HG03159 (cell line): ENCODE data around the gene CRYBG2.
"Not testable (repeated sequence)": the region's sequence is repeated elsewhere in the genome, so short reads cannot be mapped to it uniquely, and the experiment has no call there.

Experiments used
- ATAC-seq: cut with Tn5 transposase; IDR thresholded peaks from one replicate; pipeline ENCODE4 v1.9.1; 2021; ENCODE audit warnings: mild to moderate bottlenecking, moderate library complexity; ENCODE audit not compliant: unreplicated experiment

Gene CRYBG2

DNA sequence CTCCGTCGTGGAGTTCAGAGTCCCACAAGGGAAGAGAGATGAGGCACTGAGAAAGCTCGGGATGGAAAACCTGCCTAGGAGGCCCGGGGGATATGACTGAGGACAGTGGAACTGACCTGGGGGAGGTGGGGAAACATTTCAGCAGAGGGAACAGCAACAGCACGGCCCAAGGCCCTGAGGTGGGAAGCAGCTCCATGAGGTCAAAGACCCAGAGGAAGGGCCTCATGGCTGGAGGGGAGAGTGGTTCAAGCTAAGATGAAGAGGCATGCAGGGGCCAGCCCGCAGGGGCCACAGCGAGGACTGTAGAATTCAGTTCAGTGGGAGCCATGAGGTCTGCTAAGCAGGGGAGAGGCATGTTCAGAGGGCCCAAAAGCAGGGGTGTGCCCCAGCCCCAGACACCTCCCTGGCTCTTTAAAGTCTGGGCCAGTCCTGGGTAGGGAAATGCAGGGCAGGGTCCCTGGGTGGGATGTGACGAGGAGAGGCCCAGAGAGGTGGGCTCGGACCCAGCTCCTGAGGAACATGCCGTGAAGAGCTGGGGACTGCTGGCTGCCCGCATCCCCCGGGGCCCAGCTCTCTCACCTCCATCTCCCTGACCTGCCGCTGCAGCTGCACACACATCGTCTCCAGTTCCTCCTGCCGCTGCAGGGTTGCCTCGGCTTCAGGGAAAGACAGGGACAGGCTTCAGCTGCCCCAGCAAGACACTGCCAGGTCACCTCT is 57.4 kb downstream of the CRYBG2 start:
- no peak for ATAC-seq

DNA sequence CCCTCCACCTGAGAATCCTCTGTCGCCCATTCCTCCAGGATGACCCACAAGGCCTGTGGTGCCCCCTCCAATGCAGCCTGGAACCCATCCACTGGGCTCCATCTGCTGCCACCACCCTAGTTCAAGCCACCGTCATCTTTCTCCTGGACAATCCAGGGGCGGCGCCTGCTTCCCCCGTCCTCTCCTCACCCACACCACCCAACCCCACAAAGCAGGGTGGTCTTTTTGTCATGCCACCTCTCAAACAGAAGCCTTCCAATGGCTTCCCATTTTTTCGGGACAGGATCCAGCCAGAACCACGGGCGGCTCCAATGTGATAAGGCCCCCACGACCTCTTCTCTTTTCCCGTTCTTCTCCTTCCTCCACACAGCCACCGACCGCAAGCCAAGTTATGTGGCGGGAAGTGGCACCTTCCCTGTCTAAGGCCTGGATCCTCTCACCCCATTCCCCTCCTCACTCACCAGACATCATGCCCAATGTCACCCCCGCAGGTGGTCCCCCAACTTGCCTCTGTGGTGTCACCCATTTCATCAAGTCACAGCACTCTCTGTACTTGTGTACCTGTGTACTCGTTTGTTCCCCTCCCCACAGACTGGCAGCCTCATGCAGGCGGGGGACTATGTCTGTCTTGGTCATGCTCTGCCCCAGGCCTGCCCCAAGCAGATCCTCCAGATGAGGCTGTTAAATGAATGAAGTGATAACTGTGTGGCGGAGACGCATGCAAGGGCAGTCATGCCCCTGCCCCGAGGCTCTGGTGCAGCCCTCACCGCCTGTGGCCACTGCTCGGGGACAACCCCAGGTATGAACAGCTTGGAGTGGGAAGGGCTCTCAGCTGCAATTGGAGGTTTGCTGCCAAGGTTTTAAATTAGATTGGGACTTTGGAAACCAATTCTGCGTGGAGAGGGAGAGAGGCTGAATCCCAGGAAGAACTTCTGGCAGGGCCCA is 58.5 kb downstream of the CRYBG2 start:
- no peak for ATAC-seq

DNA sequence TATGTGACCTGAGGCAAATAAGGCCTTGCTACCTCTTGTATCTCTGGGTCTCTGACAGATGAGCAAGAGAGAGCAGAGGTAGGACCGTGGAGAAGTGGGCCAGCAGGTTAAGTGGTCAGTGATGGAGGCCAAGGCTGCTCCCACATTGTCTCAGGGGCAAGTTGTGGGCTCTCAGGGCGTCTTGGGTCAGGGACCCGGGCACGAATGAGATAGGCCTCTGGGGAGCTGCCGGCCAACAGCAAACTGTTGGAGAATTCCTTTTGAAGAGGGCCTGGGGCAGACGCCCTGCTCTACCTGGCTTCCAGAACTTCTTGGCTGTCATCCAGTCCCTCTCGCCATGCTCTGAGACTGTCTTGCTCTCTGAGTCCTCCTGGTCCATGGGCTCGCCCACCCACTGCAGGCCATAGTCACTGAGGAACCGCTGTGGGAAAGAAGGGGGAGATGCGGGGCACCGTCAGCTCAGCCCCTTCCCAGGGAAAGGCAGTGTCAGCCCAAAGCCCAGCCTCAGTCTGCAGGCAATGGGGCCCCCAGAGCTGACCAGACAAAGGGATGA is 59.9 kb downstream of the CRYBG2 start:
- ATAC-seq, result no peak

DNA sequence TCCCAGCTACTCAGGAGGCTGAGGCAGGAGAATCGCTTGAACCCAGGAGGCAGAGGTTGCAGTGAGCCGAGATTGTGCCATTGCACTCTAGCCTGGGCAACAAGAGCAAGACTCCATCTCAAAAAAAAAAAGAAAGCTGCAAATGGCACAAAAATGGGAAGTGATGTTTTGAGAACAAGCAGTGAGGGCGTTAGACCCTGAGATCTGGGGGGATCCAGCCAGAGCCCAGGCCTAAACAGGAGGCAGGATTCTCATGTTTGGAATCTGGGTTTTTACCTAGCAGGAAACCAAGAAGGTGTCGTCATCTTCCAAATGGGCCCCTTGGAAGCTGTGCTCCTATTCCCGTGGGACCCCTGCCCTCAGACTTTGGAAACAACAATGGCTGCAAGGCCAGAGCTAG is 61.2 kb downstream of the CRYBG2 start:
- not testable (repeated sequence) for ATAC-seq

DNA sequence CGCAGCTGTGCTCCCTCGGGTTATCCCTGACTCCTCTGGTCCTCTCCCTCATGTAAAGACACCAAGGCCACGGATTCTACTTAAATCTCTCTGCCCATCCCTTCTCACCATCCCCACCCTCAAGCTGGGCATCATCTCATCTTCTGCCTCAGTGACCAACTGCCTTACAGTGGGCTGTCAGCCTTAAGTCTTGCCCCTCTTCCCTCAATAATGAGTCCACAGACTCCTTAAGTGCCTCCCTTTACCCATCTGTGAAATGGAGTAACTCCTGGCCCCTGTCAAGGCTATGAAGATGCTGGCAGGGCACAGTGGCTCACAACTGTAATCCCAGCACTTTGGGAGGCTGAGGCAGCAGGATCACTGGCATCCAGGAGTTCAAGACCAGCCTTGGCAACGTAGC is 62.0 kb downstream of the CRYBG2 start:
- ATAC-seq, result no peak

DNA sequence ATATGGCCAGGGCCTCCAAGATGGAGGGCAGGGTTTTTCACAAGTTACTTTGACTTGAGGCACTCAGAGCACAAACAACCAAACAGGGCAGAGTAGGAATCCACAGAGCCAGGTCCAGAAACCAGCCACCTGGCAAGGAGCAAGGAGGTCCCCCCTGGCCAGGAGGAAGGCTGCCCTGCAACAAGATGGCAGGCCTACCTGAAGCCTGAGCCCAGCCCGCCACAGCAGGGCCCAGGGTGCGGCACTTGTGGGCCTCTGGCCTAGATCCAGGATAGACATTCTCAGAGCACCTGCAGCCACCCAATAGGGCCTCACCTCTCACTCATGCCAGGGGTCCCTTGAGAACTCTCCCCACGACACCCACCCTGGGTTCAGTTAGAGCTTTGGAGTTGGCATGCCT is 62.5 kb downstream of the CRYBG2 start:
- no peak for ATAC-seq

DNA sequence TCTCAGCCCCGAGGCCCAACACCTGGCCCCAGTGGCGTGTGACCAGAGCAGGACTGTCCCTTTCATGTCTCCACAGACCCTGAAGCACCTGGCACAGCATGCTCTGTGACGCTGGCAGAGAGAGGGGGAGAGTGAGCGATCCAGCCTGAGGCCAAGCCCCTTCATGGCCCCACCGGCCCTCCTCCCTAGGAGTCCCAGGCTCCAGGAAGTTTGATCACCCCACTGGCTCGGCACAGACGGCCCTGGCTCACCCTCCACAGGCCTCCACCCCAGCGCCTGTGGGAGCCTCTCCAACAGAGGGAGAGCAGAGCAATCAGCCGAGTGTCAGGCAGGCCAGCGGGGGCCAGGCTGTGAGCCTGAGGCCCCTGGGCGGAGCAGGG is 63.1 kb downstream of the CRYBG2 start:
- no peak for ATAC-seq

DNA sequence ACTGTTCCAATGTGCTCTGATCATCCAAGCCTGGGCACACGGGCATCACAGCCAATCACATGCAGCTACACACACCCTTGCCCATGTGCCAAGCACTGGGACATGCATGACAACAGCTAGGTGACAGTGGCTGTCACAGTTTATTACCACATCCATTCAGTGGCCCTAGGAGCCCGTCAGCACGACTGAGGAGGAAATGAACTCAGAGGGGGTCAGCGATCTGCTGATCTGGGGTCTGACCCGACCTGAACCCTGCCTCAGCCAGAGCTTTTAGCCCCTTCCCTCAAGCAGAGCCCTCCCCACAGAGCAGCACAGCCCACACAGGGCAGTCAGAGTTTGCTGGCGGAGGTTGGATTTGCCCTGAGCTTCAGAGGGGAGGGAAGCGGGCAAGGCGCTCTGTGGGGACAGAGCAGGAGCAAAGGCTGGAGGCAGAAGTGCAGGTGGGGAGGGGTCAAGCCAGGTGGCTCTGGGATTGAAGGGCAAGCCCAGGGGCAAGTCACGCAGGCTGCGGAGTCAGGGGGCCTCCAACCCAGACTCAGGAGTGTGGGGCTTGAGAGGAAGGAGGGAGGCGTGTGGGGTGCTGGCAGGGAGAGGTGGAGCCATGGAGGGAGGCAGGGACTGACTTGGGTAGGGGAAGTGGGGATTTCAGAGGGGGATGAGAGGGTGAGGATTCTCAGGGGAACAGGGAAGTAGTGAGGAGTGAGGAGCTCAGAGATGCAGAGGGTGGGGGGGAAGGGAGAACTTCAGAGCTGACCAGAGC is 63.6 kb downstream of the CRYBG2 start:
- ATAC-seq, result no peak

DNA sequence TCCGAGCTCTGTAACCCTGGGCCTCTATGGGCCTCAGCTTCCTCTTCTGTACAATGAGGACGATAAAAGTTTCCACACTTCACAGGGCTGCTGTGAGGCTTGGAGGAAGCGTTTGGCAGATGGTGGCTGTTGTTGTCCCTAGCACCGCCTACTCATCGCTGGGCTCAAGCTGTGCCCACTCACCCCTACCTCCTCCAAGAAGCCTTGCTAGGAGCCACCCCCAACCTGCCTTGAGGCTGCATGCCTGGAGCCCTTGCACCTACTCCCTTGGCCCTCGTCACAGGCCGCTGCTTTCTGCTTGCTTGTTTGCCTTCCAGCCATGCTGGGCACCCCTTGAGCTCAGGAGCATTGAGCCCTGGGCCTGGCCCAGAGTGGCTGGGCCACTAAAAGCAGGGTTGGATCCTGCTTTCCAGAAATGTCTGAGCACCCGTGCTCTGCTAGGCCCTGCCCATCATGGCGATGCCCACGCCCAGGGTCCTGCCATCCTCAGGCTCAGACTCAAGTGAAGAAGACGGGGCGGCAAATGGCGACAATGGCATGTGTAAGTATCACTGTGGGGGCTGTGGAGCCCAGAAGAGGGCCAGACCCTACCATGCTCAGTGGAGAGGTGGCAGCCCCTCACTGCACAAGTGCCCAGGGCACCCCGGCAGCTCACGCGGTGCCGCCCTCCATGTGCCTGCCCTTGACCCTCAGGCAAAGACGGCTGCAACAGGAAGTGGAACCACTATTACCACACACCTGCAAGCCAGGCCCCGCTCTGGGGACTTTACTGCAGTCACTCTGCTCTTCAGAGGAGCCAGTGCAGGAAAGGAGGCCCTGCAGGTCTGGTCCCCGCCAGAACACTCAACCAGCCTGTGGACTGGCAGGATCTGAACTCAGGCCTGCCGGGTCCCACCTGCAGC is 64.5 kb downstream of the CRYBG2 start:
- no peak for ATAC-seq

DNA sequence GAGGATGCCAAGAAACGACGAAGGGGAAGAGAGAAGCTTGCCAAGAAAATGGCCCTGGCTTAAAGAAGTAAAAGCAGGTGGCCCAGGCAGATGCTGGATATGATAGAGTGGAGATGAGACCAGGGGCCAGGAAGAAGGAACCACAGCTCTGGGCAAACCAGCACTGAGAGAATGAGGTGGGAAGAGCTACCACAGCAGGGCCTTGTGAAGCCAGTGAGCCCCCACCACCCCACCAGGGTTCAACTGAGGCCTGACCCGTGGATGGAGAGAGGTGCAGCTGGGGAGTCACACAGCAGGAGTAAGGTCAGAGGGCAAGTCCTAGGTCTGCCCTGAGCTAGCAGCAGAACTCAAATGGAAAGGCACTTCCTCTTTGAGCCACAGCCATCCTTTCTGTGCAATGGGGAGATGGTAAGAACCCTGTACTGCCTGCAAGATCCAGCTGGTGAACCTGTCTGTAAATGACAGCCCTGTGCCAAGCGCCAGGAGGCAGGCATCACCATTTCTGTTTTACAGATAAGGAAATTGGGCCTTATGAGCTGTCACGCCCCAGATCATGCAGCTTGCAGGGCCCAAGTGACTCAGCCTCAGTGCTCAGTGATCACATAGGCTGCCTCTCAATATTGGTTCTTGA is 65.5 kb downstream of the CRYBG2 start:
- no peak for ATAC-seq

DNA sequence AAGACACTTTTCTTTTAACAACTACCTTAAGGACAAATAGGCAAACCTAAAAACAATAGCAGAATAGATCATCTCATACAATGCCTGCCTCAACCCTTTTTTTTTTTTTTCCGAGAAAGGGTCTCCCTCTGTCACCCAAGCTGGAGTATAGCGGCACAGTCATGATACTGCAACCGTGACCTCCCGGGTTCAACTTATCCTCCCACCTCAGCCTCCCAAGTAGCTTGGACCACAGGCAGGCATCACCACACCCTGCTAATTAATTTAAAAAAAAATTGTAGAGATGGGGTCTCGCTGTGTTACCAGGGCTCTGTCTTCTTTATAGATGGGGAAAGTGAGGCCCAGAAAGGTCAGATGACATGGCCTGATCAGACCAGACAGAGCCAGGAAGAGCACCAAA is 66.1 kb downstream of the CRYBG2 start:
- ATAC-seq, result no peak

DNA sequence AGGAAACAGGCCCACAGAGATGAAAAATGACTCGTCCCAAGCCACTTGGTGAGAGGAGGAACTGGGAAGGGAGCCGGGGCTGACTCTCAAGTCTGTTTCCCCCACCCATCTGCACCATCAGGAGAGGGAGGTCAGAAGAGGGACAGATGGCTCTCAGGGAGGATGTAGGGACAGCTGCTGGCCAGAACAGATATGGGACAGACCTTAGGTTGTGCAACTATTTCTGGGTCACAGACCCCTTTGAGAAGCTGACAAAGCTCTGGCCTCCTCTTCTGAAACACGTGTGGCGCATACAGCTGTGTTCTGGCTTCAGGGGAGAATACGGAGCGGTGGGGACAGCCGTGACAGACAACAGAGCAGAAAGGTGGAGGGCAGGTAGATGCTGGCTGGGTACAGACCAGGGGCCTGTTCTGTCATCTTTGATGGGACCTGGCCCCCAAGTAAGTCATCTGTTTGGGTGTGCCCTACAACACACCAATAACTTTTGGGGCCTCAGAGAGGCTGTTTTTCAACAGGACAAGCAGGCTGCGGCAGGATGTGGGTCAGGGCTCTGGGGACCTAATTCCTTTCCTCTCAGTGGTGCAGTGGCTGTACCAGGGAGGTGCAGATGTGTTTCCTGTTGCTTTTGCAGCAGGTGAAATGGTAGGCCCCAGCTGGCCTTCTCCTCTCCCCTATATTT is 66.8 kb downstream of the CRYBG2 start:
- peak; percentile 32 for ATAC-seq

DNA sequence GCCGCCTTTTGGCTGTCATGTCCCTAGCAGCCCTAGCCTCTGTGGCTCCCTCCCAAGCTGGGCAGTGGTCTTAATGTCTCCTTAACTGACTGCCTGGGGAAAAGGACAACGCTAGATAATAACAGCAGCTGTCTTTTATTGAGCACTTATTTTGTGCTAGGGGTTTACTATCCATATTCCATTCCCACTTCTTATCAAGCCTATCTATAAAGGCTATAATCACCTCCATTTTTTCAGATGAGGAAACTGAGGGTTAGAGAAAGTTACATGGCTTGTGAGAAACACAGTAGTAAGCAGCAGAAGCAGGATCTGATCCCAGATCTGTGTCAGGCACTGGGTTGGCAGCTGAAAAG is 67.9 kb downstream of the CRYBG2 start:
- ATAC-seq, result no peak

DNA sequence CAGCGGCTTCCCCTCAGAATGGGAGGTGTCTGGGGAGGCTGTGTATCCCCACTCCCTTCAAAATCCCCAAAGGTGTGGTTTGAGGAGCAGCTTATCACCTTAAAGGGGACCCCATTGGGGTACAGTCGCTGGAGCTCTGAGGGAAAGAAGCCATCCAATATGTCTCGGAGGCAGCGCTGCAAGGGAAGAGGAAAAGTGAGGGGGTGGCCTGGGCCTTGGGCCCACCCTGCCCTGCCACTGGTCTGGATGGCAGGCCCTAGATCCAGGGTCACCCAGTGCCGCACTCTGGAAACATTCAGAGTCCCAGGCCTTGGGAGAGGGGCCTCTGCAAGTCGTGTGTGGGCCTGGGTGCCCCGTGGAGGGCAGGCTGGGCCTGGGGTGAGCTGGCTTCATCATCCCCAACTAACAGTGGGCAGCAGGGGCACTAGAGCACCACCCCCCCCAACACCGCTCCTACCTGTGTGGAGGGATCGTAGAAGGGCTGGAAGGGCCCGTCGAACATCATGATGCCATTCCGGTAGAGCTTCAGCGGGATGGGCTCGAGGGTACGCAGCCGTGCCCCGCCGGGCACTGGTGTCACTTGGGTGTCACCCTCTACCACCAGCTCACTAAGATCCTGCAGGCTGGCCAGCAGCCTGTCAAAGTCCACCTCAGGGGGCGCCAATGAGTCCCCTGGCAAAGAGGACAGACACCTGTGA is 68.4 kb downstream of the CRYBG2 start:
- no peak for ATAC-seq

DNA sequence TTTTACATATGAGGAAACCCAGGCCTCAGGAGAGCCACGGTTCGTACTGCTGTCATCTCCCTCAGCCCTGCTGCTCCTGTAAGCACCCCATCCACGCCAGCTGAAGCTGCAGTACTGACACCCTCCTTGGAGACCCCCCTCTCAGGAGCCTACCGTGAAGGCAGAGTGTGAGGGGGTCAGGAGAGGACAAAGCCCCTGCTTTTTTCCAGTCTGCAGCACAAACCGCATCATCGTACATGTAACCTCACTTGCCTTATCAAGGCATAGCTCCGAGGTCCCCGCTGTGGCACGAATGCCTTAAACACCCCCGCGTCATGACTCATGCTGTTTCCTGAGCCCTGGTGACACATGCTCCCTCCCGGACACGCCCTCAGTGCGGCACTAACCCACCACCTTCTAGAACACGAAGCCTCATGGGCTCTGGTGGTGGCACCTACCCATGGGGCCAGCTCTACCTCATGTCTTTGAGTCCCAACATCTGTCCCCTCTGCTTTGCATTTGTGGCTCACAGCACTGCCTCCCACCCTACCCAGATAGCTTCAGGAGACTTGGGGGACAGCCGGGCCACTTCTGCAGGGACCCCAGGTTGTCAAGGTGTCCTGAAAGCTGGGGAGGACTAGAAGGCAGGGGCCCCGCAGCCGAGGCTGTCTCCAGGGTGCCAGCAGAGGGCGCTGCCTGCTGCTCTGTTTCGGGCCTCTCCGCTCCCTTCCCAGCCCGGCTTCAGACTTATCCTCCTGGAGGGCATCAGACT is 69.2 kb downstream of the CRYBG2 start:
- no peak for ATAC-seq

DNA sequence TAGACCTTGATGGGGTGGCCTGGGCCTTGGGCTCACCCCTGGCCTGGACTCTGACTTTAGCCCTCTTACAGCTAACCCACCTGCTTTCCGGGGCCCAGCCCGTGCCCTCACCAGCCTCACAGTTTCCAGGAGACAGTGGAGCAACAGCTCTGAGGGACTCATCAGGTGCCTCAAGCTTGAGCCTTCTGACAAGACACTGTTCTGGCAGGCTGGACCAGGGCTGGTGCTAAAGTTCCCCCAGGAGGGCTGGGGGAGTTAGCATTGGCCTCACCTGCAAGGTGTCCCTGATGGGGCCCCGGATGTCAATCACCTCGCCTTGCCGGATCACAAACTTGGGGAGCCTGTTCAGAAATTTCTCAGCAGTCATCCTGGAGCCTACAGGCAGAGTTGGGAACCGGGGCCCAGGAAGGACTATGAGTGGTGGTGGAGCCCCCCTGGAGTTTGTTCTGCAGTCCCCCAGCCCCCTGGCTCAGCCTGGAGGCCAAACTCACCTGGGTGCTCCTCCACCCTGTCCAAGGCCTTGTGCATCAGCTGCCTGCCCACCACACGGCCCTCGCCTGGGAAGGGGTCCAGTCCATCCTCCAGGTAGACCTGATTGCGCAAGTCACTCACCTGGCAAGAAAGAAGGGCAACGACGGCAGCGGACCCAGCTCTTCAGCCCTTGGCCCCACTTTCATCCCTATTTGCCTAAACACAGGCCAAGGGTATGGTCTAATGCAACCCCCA is 69.9 kb downstream of the CRYBG2 start:
- ATAC-seq, result no peak

DNA sequence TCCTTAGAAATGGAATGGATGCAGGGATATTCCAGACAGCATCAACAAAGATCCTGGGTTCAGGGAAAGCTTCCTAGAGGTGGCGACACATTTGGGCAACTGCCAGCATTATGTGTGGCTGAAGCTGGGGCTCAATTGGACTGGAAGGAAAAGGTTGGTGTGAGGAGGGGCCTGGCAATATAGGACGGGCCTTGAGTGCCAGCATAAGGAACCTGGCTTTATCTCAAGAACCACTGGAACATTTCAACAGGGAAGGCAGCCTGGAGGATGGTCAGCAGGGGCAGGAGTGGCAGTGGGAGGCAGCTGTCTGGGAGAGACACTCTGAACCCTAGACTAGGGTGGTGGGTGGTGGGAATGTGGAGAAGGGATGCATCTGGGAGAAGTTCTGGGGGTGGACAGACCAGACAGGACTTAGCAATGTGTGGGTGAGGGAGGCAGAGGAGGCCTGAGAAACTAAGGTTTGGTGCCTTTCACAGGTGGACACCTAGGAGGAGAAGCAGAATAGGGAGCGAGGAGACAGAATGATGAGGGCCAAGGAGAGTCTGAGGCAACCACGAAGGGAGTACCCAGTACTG is 70.6 kb downstream of the CRYBG2 start:
- no peak for ATAC-seq
